Spleen (tissue), 7 donors: ENCODE data around the gene PCBP3.

ENCODE experiments used
- POLR2A ChIP-seq, 3 donors: fragments of 450-650 bp; IDR thresholded peaks; one replicate each; pipeline ENCODE4 v1.5.1; 2017; ENCODE audit warnings: antibody characterized with exemption in 3 of 3, mild to moderate bottlenecking in 1 of 3
- POLR2AphosphoS5 ChIP-seq, 3 donors: sonication (generic); formaldehyde crosslinking; IDR thresholded peaks; one replicate each; pipeline ENCODE4 v1.5.1; 2017; ENCODE audit warnings: antibody characterized with exemption in 3 of 3
- TF ChIP-seq, protein P1 (sequence below), 11 experiments: fragments of 200-600 bp in 7 of 11; fragments of 450-650 bp in 4 of 11; sonication (generic) in 4 of 11; IDR thresholded peaks in 8 of 11; conservative IDR thresholded peaks in 3 of 11; 1 replicate in 7 of 11; 2 replicates in 4 of 11; pipeline versions ENCODE4 v1.4.0 to v1.8.0; 2016 to 2021; ENCODE audit warnings: antibody characterized with exemption in 11 of 11, inconsistent platforms in 4 of 11, mild to moderate bottlenecking in 1 of 11
- donor health status: DM: no; HTN: no; CAD: no; lungs with moderate emphysema.
- donor health status: DM: no; HTN: no; CAD: no.
- donor health status: DM: no; HTN: no; CAD: no.

DNA sequence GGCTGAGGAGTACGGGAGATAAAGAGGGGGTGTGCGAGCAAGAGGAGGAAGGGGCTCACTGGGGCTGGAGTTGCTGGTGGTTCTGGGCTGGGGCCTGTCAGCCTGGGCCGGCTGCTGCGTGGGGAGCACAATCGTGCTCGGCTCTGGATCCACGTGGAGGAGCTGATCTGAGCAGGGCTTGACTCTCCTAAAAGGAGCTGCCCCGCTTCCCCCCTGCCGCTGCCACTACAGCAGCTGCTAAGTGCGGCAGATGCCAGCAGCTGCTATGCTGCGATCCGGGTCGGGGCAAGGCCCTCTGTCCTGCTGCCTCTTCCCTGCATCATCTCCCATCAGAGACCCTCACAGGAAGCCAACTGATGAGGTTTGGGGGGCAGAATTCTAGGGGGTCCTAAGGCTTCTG is 165.9 kb downstream of the PCBP3 start:
- TF ChIP-seq, protein P1, sequence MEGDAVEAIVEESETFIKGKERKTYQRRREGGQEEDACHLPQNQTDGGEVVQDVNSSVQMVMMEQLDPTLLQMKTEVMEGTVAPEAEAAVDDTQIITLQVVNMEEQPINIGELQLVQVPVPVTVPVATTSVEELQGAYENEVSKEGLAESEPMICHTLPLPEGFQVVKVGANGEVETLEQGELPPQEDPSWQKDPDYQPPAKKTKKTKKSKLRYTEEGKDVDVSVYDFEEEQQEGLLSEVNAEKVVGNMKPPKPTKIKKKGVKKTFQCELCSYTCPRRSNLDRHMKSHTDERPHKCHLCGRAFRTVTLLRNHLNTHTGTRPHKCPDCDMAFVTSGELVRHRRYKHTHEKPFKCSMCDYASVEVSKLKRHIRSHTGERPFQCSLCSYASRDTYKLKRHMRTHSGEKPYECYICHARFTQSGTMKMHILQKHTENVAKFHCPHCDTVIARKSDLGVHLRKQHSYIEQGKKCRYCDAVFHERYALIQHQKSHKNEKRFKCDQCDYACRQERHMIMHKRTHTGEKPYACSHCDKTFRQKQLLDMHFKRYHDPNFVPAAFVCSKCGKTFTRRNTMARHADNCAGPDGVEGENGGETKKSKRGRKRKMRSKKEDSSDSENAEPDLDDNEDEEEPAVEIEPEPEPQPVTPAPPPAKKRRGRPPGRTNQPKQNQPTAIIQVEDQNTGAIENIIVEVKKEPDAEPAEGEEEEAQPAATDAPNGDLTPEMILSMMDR (IDR thresholded peaks at IDR 0.05 in 8 of 11, conservative IDR thresholded peaks at IDR 0.05 in 3 of 11), result no peak
- TF ChIP-seq POLR2A (IDR thresholded peaks at IDR 0.05) (no peak), POLR2AphosphoS5 (IDR thresholded peaks at IDR 0.05) (no peak)
